Stimulated activated CD4-positive, alpha-beta T cell treated with anti-CD3 and anti-CD28 coated beads, Interleukin-4, amount 100 ng/mL, for 48 hours (primary cell): ENCODE data around the gene STIL.
"Not testable (repeated sequence)": the region's sequence is repeated elsewhere in the genome, so short reads cannot be mapped to it uniquely, and the experiment has no call there.

Source experiments
- DNase-seq, 2 donors: peaks; one replicate each; pipeline ENCODE4 v3.0.0-alpha.2; 2020; ENCODE audit warnings: low read depth in 2 of 2

Gene STIL

GRCh38 chr1:47219590-47220220 is 94.2 kb downstream of the STIL start:
- no peak for DNase-seq

- no peak for DNase-seq
Measured at GRCh38 chr1:47219001-47219400, 94.9 kb downstream of the STIL start.

GRCh38 chr1:47216278-47217059 is 97.5 kb downstream of the STIL start:
- DNase-seq, result no peak

GRCh38 chr1:47215713-47216112 is 98.2 kb downstream of the STIL start:
- DNase-seq, result no peak

GRCh38 chr1:47214549-47214948 is 99.4 kb downstream of the STIL start:
- DNase-seq, result no peak

- no peak for DNase-seq
Measured at GRCh38 chr1:47213230-47213963, 100.5 kb downstream of the STIL start.

- DNase-seq, result no peak
Measured at GRCh38 chr1:47212636-47213229, 101.2 kb downstream of the STIL start.

GRCh38 chr1:47211796-47212269 is 102.1 kb downstream of the STIL start:
- no peak for DNase-seq

- DNase-seq, result no peak
Measured at GRCh38 chr1:47210666-47211065, 103.3 kb downstream of the STIL start.

GRCh38 chr1:47209725-47210325 is 104.1 kb downstream of the STIL start:
- no peak for DNase-seq

- no peak for DNase-seq
Measured at GRCh38 chr1:47209091-47209490, 104.9 kb downstream of the STIL start.

GRCh38 chr1:47208374-47208850 is 105.5 kb downstream of the STIL start:
- DNase-seq, result no peak

GRCh38 chr1:47207803-47208373 is 106.1 kb downstream of the STIL start:
- DNase-seq, result no peak

GRCh38 chr1:47205918-47206317 is 108.0 kb downstream of the STIL start:
- no peak for DNase-seq

GRCh38 chr1:47203504-47203903 is 110.4 kb downstream of the STIL start:
- not testable (repeated sequence) for DNase-seq

- DNase-seq, result no peak
Measured at GRCh38 chr1:47201179-47201578, 112.8 kb downstream of the STIL start.
